ENCODE measurements around the gene THBD.

DNA sequence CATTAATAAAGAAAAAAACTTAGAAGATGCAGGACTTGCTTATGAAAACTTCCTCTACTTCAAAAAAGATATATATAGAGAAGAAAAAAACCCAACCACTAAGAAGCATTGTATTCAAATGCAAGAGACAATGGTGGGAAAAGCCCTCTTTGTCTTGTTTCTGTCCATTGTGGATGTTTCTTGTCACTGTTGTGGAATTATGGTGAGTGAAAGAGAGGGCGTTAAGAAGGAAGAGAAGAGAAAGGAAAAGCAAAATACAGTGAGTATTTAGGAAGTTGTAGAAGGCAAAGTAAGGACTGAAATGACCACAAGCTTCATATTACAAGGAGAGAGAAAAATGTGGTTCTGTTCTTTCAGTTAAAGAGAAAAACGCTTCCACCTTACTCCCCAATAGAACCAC is 14.1 kb upstream of the THBD start:
- TF ChIP-seq EZH2 (IDR thresholded peaks at IDR 0.05; ENCODE audit: low read length, missing control alignments): no peak
- TF ChIP-seq, protein P1, sequence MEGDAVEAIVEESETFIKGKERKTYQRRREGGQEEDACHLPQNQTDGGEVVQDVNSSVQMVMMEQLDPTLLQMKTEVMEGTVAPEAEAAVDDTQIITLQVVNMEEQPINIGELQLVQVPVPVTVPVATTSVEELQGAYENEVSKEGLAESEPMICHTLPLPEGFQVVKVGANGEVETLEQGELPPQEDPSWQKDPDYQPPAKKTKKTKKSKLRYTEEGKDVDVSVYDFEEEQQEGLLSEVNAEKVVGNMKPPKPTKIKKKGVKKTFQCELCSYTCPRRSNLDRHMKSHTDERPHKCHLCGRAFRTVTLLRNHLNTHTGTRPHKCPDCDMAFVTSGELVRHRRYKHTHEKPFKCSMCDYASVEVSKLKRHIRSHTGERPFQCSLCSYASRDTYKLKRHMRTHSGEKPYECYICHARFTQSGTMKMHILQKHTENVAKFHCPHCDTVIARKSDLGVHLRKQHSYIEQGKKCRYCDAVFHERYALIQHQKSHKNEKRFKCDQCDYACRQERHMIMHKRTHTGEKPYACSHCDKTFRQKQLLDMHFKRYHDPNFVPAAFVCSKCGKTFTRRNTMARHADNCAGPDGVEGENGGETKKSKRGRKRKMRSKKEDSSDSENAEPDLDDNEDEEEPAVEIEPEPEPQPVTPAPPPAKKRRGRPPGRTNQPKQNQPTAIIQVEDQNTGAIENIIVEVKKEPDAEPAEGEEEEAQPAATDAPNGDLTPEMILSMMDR (conservative IDR thresholded peaks at IDR 0.05 in 1 of 2, IDR thresholded peaks at IDR 0.05 in 1 of 2; ENCODE audit: low read depth in 1 of 2, low read length in 2 of 2): no peak
